Heart left ventricle (tissue), 16 donors: ENCODE data around the gene DIAPH3. TPM values are rescaled to one million over a fixed set of nuclear protein-coding genes. Genes with fewer than 3 reads are reported as not detected.

Experiments
- ATAC-seq, 4 donors: fragments of 200-7000 bp; cut with Tn5 transposase; one replicate each; pipeline ENCODE4 v1.9.1; 2020 to 2022; ENCODE audit warnings: moderate library complexity in 4 of 4, mild to moderate bottlenecking in 3 of 4, moderate number of reproducible peaks in 1 of 4
- DNase-seq, 5 donors: peaks; one replicate each; pipeline ENCODE4 v3.0.0-alpha.2; 2020
- H3K27ac ChIP-seq, 12 donors: fragments of 200-600 bp; sonication (generic) in 4 of 12; one replicate each; pipeline versions ENCODE4 v1.5.0 to v1.8.0; 2016 to 2022; ENCODE audit warnings: mild to moderate bottlenecking in 2 of 12
- H3K27me3 ChIP-seq, 9 donors: fragments of 200-600 bp; sonication (generic) in 2 of 9; one replicate each; pipeline versions ENCODE4 v1.5.1 to v1.8.0; 2016 to 2022; ENCODE audit warnings: mild to moderate bottlenecking in 3 of 9
- H3K36me3 ChIP-seq, 9 donors: fragments of 200-600 bp; sonication (generic) in 2 of 9; one replicate each; pipeline versions ENCODE4 v1.5.0 to v1.8.0; 2018 to 2022; ENCODE audit warnings: mild to moderate bottlenecking in 2 of 9
- H3K4me1 ChIP-seq, 12 donors: fragments of 200-600 bp; sonication (generic) in 4 of 12; one replicate each; pipeline versions ENCODE4 v1.5.0 to v1.8.0; 2016 to 2022; ENCODE audit warnings: mild to moderate bottlenecking in 3 of 12
- H3K4me3 ChIP-seq, 12 donors: fragments of 200-600 bp; sonication (generic) in 4 of 12; one replicate each; pipeline versions ENCODE4 v1.5.0 to v1.8.0; 2017 to 2022; ENCODE audit warnings: mild to moderate bottlenecking in 9 of 12, moderate library complexity in 4 of 12
- H3K9me3 ChIP-seq, 12 donors: fragments of 200-600 bp; sonication (generic) in 4 of 12; one replicate each; pipeline versions ENCODE4 v1.5.0 to v1.8.0; 2016 to 2022; ENCODE audit warnings: mild to moderate bottlenecking in 1 of 12
- CTCF ChIP-seq, 12 donors: fragments of 200-600 bp; sonication (generic) in 4 of 12; IDR thresholded peaks; one replicate each; pipeline versions ENCODE4 v1.5.0 to v1.8.0; 2018 to 2022; ENCODE audit warnings: antibody characterized with exemption in 12 of 12, mild to moderate bottlenecking in 5 of 12
- POLR2A ChIP-seq, 2 donors: fragments of 450-650 bp; IDR thresholded peaks; one replicate each; pipeline ENCODE4 v1.6.1; 2017; ENCODE audit warnings: antibody characterized with exemption in 2 of 2, mild to moderate bottlenecking in 2 of 2, moderate library complexity in 2 of 2
- WGBS, 4 donors: extraction: QIAGEN DNeasy Blood & Tissue Kit in 2 of 4; methylation state at CpG; one replicate each; pipeline versions ENCODE4 v1.1.5 to v1.1.7; 2013 to 2018; 5-methylcytosine and 5-hydroxymethylcytosine counted together
- intact Hi-C, 10 donors: fragments of 100-400 bp; cut with DNase I; formaldehyde crosslinking; loops; one replicate each; pipeline versions ENCODE4 v1.11.1 to v1.14.2; 2022
- polyA plus RNA-seq, 2 donors: library from polyadenylated mRNA; stranded (reverse); fragments of 200-250 nt; gene quantifications; one replicate each; pipeline ENCODE4 v1.2.3, GENCODE V29; 2013
- total RNA-seq, 9 donors: library from RNA; depleted of rRNA in 2 of 9; stranded (reverse); fragments of >200 nt in 2 of 9; fragmentation: NEBNext Ultra II Directional in 3 of 9; extraction: Animal tissue kit (Norgen Biotek cat#: 25700) in 3 of 9; gene quantifications; one replicate each; pipeline versions ENCODE4 v1.1.0 to v1.2.4, GENCODE V29; 2016 to 2023
- donor health status: ischemic (EF 13 %, LVEDD 7.1; RV severe dilation, severe dysfunction).
- donor health status: healthy with polysubstance abuse.
- donor health status: DM: no; HTN: yes; CAD: no.
- donor health status: DM: no; HTN: no; CAD: no.
- donor health status: ischemic (EF 25% LVEDD 6.9; RV normal size, moderate dysfunction).
- donor health status: ischemic (EF 25% LVEDD 5.7; RV mildly dilated, moderate dysfunction).
- donor health status: healthy.
- donor health status: DM: yes; HTN: yes; CAD: no.
- donor health status: ischemic (EF 35%, LVEDD 5.7; RV mildly dilated, moderate dysfunction).
- donor health status: nonischemic (EF 11% LVEDD 7.7; RV severe dilation, severe dysfunction).
- donor health status: DM: yes; HTN: yes; CAD: no.
- donor health status: PGD.
- donor health status: ischemic (EF 29% LVEDD 5.4; RV normal size, mild dysfunction).
- donor health status: nonischemic (EF 23%, LVEDD 6.1; RV moderate dilation, normal function).

The DIAPH3 gene
- total and polyA plus RNA-seq, 11 donors = 0.03 to 3.2 (median 0.19) TPM

- 63 to 87% (median 69%) methylated on average over 3 of the region's 3 CpGs for WGBS, 4 donors
- intact Hi-C loops = no loop called here
- H3K4me3 ChIP-seq = no peak overlapping the region
- no peaks in the 10 kb centered on the region for H3K9me3 ChIP-seq
- H3K27me3 ChIP-seq = no peaks in the 10 kb centered on the region
- no peaks in the 10 kb centered on the region for H3K36me3 ChIP-seq
- ATAC-seq (no peak), DNase-seq (no peak)
- TF ChIP-seq POLR2A (IDR thresholded peaks at IDR 0.05) (no peak), CTCF (IDR thresholded peaks at IDR 0.05) (no peak)
- no peaks in the 10 kb centered on the region for H3K4me1 ChIP-seq
- no peak overlapping the region for H3K27ac ChIP-seq
Measured at GRCh38 chr13:59970847-59971246, 192.9 kb downstream of the DIAPH3 start.

GRCh38 chr13:59963827-59964226, 199.9 kb downstream of the DIAPH3 start:
- Histone ChIP-seq H3K4me3 (no peak overlapping the region), H3K27me3 (no peaks in the 10 kb centered on the region), H3K9me3 (no peaks in the 10 kb centered on the region), H3K27ac (no peak overlapping the region), H3K36me3 (no peaks in the 10 kb centered on the region), H3K4me1 (no peaks in the 10 kb centered on the region)
- no peak for TF ChIP-seq CTCF (IDR thresholded peaks at IDR 0.05)
- no peak for TF ChIP-seq POLR2A (IDR thresholded peaks at IDR 0.05)
- intact Hi-C loops = no loop called here
- no peak for DNase-seq
- ATAC-seq = no peak
- 67 to 95% (median 72%) methylated on average over 2 of the region's 2 CpGs for WGBS, 4 donors

GRCh38 chr13:59963383-59963782, 200.3 kb downstream of the DIAPH3 start:
- Histone ChIP-seq H3K9me3 (no peaks in the 10 kb centered on the region), H3K4me3 (no peak overlapping the region), H3K27me3 (no peaks in the 10 kb centered on the region), H3K36me3 (no peaks in the 10 kb centered on the region), H3K27ac (no peak overlapping the region), H3K4me1 (no peaks in the 10 kb centered on the region)
- intact Hi-C loops = no loop called here
- ATAC-seq = no peak
- TF ChIP-seq CTCF (IDR thresholded peaks at IDR 0.05) (no peak), POLR2A (IDR thresholded peaks at IDR 0.05) (no peak)
- no peak for DNase-seq

- WGBS, 4 donors = 88 to 95% (median 91%) methylated on average over 4 of the region's 4 CpGs
- intact Hi-C loops = no loop called here
- no peak for TF ChIP-seq POLR2A (IDR thresholded peaks at IDR 0.05)
- TF ChIP-seq CTCF (IDR thresholded peaks at IDR 0.05) = no peak
- ATAC-seq (no peak), DNase-seq (no peak)
- Histone ChIP-seq H3K27ac (no peak overlapping the region), H3K4me1 (no peaks in the 10 kb centered on the region), H3K9me3 (no peaks in the 10 kb centered on the region), H3K27me3 (no peaks in the 10 kb centered on the region), H3K4me3 (no peak overlapping the region), H3K36me3 (no peaks in the 10 kb centered on the region)
Measured at GRCh38 chr13:59962343-59962742, 201.4 kb downstream of the DIAPH3 start.
